ENCODE results near the gene PJA1. TPM values are rescaled to one million over a fixed set of nuclear protein-coding genes. Genes with fewer than 3 reads are reported as not detected.
A peak's percentile ranks its signal among the peaks of the same experiment; 100 is the strongest.

Gene PJA1
- total RNA-seq, 2 experiments from 2014 or later: 14.1 to 18.9 TPM

DNA sequence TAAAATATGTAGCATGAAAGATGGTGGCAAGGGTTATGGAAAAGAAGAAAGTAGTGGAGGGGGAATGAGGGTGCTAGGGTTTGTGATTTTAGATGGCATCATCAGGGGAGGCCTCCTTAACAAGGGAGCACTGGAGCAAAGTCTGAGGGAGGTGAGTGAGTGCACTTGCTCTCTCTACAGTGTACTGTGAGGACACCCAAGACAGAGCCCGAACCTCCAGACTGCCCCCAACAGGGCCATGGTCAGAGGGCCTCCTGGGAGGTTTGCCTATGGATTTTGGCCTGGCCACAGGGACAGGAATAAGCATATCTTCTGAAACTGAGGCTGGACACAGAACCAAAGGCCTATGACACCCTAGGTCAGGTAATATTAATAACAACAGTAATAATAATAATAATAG, 21.4 kb upstream of the PJA1 start:
- H3K27me3 Mint-ChIP-seq (ENCODE audit: low read depth): peaks cover 3% of the 10 kb centered on the region
- ATAC-seq: no peak
- H3K27ac Mint-ChIP-seq: no peak overlapping the region
- H3K36me3 Mint-ChIP-seq (ENCODE audit: low read depth): no peaks in the 10 kb centered on the region
- no peaks in the 10 kb centered on the region for H3K4me1 Mint-ChIP-seq (ENCODE audit: low read depth)
- ChIA-PET POLR2A (no interaction called here), CTCF (no interaction called here)
- no peak overlapping the region for H3K4me3 Mint-ChIP-seq
- no peak for DNase-seq
- H3K9me3 Mint-ChIP-seq (ENCODE audit: insufficient read depth): no peaks in the 10 kb centered on the region

DNA sequence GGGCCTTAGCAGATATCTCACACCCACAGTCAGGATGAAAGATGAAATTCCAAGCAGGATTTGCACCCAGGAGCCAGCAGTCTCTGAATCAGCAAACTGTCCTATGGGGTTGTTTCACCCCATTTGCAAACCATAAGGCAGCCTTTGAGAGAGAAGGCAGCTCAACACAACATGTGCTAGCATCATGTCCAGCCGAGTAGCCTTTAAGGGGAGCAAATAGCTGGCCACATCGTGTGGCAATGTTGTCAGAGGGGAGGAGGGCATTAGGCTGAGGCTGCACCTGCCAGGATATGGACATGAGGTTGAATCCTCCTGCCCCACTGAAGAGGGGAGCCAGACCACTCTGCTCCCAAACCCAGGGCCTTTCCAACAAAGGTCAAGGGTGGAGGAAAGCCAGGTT, 20.6 kb upstream of the PJA1 start:
- no peaks in the 10 kb centered on the region for H3K36me3 Mint-ChIP-seq (ENCODE audit: low read depth)
- CTCF ChIA-PET: no interaction called here
- DNase-seq: no peak

DNA sequence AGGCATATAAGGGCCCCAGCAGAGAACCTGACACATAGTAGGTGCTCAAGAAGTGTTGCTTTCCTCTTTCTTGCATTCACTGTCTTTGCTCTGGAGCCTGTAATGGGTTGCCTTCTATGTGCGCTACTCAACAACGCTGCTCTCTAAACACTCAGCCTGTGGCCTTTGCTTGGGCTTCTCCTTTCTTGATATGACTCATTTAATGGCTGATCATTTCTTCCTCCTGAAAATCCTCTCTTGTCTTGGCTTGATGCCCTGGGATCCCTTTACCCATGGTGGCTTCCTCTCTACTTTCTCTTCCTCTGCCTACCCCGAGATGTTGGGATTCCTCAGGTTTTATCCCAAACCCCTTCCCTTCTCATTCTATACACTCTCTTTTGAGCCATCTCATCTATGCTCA, 19.9 kb upstream of the PJA1 start:
- DNase-seq (no peak), ATAC-seq (no peak)
- Mint-ChIP-seq H3K4me1 (ENCODE audit: low read depth) (no peaks in the 10 kb centered on the region), H3K36me3 (ENCODE audit: low read depth) (no peaks in the 10 kb centered on the region), H3K4me3 (no peak overlapping the region), H3K27me3 (ENCODE audit: low read depth) (peaks cover 8% of the 10 kb centered on the region), H3K27ac (no peak overlapping the region), H3K9me3 (ENCODE audit: insufficient read depth) (no peaks in the 10 kb centered on the region)
- POLR2A ChIA-PET: no interaction called here
- CTCF ChIA-PET: no interaction called here

More for the DNA sequence above, 20.6 kb upstream of the PJA1 start:
- H3K9me3 Mint-ChIP-seq (ENCODE audit: insufficient read depth): no peaks in the 10 kb centered on the region
- no peak overlapping the region for H3K27ac Mint-ChIP-seq
- no peaks in the 10 kb centered on the region for H3K4me1 Mint-ChIP-seq (ENCODE audit: low read depth)
- ATAC-seq: no peak
- POLR2A ChIA-PET: no interaction called here
- H3K27me3 Mint-ChIP-seq (ENCODE audit: low read depth): peaks cover 5% of the 10 kb centered on the region
- H3K4me3 Mint-ChIP-seq: no peak overlapping the region

DNA sequence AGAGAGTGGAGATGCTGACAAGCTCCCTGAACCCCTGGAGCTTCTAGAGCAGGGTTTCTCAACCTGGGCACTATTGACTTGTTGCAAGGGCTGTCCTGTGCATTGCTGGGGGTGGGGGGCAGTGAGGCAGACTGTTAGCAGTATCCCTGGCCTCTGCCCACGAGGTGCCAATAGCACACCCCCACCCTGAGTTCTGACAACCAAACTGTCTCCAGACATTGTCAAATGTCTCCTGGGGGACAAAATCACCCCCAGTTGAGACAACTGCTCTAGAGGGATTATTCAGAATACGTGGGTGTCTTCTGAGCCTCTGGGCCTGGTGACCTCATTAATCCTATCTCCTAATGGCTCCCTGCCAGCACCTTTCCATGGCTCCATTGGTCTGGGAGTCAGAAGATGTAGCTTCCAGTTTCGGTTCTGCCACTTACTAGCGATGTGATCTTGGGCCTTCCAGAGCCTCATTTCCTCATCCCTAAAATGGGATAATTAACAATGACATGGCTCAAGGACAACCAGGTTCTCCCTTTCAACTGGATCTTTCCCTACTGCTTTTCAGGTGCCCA, 17.6 kb upstream of the PJA1 start:
- Mint-ChIP-seq H3K4me1 (ENCODE audit: low read depth) (no peaks in the 10 kb centered on the region), H3K27me3 (ENCODE audit: low read depth) (peaks cover 12% of the 10 kb centered on the region), H3K9me3 (ENCODE audit: insufficient read depth) (no peaks in the 10 kb centered on the region), H3K4me3 (no peak overlapping the region), H3K27ac (no peak overlapping the region), H3K36me3 (ENCODE audit: low read depth) (no peaks in the 10 kb centered on the region)
- no peak for DNase-seq
- no peak for ATAC-seq
- POLR2A ChIA-PET: no interaction called here
- CTCF ChIA-PET: no interaction called here

DNA sequence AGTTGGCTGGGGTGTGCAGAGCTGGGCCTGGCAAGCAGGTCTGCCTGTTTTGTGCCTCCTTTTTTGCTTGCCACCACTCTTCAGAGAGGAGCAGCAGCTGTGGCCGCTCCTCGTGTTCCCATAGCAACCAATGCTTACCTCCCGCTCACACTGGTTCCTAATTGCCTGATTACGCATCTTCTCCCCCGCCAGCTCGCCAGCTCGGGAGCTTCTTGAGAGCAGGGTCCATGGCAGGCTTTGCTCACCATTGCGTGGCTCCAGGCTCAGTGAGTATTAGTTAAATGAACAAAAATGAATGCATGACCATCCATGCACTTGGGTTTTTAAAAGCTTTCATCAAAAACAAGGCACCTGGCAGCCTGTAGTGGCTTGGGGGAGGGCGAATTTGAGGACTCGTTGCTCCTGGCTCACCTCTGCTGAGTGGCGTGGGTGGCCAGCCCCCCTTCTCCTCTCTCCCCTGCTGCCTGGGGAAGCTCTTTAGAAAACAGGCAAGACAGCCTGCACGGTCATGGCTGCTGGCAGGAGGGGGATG, 14.2 kb upstream of the PJA1 start:
- Mint-ChIP-seq H3K27ac (no peak overlapping the region), H3K4me1 (ENCODE audit: low read depth) (no peaks in the 10 kb centered on the region), H3K9me3 (ENCODE audit: insufficient read depth) (no peaks in the 10 kb centered on the region), H3K27me3 (ENCODE audit: low read depth) (peaks cover 12% of the 10 kb centered on the region), H3K36me3 (ENCODE audit: low read depth) (no peaks in the 10 kb centered on the region), H3K4me3 (no peak overlapping the region)
- POLR2A ChIA-PET: no interaction called here
- DNase-seq (no peak), ATAC-seq (no peak)
- CTCF ChIA-PET: no interaction called here

DNA sequence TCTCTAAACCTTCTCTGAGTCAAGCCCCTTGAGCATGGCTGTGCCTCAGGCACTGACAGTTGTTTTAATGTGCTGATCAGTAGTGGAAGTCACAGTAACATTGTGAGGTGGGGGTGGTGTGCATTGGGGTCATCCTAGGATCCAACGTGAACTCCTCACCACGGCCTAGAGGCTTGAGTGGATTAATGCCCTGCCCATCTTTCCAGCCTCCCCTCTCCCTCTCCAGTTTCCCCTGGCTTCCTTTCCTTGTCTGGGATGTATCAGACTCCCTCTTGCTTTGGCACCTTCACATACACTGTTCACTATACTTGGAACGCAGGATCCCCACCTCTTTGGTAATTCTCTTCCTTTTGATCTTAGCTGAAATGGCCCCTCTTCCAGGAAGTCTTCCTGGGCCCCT, 13.3 kb upstream of the PJA1 start:
- CTCF ChIA-PET: no interaction called here
- no peak overlapping the region for H3K4me3 Mint-ChIP-seq
- POLR2A ChIA-PET: no interaction called here
- H3K9me3 Mint-ChIP-seq (ENCODE audit: insufficient read depth): no peaks in the 10 kb centered on the region
- ATAC-seq (no peak), DNase-seq (no peak)
- no peaks in the 10 kb centered on the region for H3K36me3 Mint-ChIP-seq (ENCODE audit: low read depth)
- peaks cover 12% of the 10 kb centered on the region for H3K27me3 Mint-ChIP-seq (ENCODE audit: low read depth)
- no peaks in the 10 kb centered on the region for H3K4me1 Mint-ChIP-seq (ENCODE audit: low read depth)
- H3K27ac Mint-ChIP-seq: no peak overlapping the region

DNA sequence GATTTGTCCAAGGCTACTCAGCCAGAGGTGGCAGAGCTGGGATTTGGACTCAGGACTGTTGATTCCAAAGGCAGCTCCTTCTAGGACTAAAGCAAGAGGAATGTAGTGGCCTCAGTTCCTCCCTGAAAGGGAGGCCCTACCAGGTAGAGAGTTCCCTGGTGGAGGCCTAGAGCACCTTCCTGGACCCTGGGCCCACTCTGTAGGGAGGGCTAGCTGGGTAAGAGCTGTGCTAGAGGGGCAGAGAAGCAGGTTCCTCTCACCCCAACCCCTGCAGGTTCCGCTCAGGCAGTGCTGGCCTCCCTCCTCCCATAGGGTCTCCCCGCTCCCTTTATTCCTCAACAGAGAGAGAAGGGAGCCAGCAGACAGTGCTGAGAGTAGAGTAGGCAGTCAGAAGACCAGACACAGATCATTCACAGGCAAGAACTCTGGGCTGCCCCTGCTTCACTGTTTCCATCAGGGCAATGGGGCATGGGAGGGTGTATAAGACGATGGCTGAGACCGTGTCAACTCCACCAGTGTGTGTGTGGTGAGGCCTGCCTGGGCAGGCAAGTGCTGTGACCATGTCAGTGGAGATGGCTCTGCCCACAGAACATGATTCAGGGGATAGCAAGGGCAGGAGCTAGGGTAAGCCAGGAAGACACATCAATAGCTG, 12.4 kb upstream of the PJA1 start:
- Mint-ChIP-seq H3K27ac (no peak overlapping the region), H3K4me3 (no peak overlapping the region), H3K9me3 (ENCODE audit: insufficient read depth) (no peaks in the 10 kb centered on the region), H3K36me3 (ENCODE audit: low read depth) (no peaks in the 10 kb centered on the region), H3K27me3 (ENCODE audit: low read depth) (peaks cover 9% of the 10 kb centered on the region), H3K4me1 (ENCODE audit: low read depth) (no peaks in the 10 kb centered on the region)
- ATAC-seq (no peak), DNase-seq (no peak)
- CTCF ChIA-PET: no interaction called here
- POLR2A ChIA-PET: no interaction called here

DNA sequence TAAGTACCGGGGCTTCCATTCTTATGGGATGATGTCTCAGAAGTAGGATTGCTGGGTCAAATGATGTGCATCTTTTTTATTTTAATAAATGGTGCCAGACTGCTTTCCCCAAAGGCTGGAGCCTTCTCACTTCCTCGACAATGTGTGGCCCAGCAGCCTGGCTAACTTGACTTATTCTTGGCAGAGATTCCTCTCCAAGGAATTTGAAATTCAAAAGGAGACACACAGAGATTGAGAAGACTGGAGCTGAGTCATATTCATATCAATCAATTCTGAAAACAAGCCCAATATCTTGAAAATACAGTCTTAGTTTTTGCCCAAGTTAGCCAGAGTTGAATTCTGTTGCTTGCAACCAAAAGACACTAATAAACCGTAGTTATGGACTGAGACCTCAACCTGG, 10.8 kb upstream of the PJA1 start:
- H3K9me3 Mint-ChIP-seq (ENCODE audit: insufficient read depth): no peaks in the 10 kb centered on the region
- H3K27me3 Mint-ChIP-seq (ENCODE audit: low read depth): peaks cover 6% of the 10 kb centered on the region
- POLR2A ChIA-PET: no interaction called here
- DNase-seq: no peak
- no peaks in the 10 kb centered on the region for H3K36me3 Mint-ChIP-seq (ENCODE audit: low read depth)
- H3K27ac Mint-ChIP-seq: no peak overlapping the region
- CTCF ChIA-PET: no interaction called here
- no peak overlapping the region for H3K4me3 Mint-ChIP-seq
- no peaks in the 10 kb centered on the region for H3K4me1 Mint-ChIP-seq (ENCODE audit: low read depth)
- no peak for ATAC-seq

DNA sequence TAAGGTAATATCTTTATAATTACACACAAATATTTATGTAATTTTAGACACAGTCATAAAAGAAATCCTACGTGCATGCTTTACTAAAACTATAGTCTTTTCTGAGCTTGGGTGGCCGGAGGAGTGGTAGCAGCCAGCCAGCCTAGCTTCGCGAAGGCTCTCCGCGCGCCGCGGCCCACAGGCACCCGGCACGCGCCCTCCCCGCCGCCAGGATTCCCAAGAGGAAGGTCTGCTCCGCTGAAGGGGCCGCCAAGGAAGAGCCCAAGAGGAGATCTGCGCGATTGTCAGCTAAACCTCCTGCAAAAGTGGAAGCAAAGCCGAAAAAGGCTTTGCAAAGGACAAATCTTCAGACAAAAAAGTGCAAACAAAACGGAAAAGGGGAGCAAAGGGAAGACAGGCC, 8.7 kb upstream of the PJA1 start:
- Mint-ChIP-seq H3K4me1 (ENCODE audit: low read depth) (no peaks in the 10 kb centered on the region), H3K27me3 (ENCODE audit: low read depth) (peaks cover 2% of the 10 kb centered on the region), H3K36me3 (ENCODE audit: low read depth) (no peaks in the 10 kb centered on the region), H3K27ac (no peak overlapping the region), H3K9me3 (ENCODE audit: insufficient read depth) (no peaks in the 10 kb centered on the region), H3K4me3 (no peak overlapping the region)
- ATAC-seq (no peak), DNase-seq (no peak)
- ChIA-PET CTCF (no interaction called here), POLR2A (interaction anchor here (0.6 kb wide), 1 partner anchor 967 kb away, joined by 4 read pairs; no protein-coding TSS in a partner anchor)

DNA sequence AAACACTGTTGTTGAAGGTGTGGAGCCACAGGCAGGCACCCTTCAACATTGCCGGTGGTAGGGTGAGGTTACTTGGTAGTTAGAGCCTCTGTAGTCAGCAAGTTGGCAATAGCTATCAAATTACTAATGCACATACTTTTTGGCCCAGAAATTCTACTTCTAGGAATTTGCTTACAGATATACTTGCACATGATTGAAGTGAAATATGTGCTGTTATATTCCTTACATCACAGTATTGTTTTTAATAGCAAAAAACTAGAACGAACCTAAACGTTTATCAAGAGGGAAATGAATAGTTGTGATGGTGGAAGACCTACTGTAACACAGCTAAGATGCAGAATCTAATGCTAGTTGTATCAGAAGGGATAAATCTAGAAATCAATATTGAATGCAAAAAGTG, 7.7 kb upstream of the PJA1 start:
- POLR2A ChIA-PET: no interaction called here
- Mint-ChIP-seq H3K4me1 (ENCODE audit: low read depth) (no peaks in the 10 kb centered on the region), H3K4me3 (no peak overlapping the region)

DNA sequence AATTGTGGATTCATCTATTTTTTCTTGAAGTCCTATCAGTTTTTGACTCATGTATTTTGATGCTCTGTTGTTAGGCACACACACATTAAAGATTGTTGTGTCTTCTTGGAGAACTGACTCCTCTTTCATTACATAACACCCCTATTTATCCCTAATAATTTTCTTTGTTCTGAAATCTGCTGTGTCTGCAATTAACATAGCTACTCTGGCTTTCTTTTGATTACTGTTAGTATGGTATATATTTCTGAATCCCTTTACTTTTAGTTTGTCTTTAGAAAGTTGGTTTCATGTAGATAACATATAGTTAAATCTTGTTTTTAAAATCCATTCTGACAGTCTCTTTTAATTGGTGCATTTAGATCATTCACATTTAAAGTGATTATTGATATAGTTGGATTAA, 5.1 kb upstream of the PJA1 start:
- POLR2A ChIA-PET: no interaction called here
- no peak for DNase-seq
- CTCF ChIA-PET: interaction anchor here (1.4 kb wide), 1 partner anchor 52 kb away, joined by 3 read pairs; no protein-coding TSS in a partner anchor
- peaks cover 2% of the 10 kb centered on the region for H3K27me3 Mint-ChIP-seq (ENCODE audit: low read depth)
- no peak for ATAC-seq
- H3K4me3 Mint-ChIP-seq: no peak overlapping the region
- H3K9me3 Mint-ChIP-seq (ENCODE audit: insufficient read depth): no peaks in the 10 kb centered on the region
- H3K27ac Mint-ChIP-seq: no peak overlapping the region
- peaks cover 1% of the 10 kb centered on the region for H3K4me1 Mint-ChIP-seq (ENCODE audit: low read depth)
- H3K36me3 Mint-ChIP-seq (ENCODE audit: low read depth): no peaks in the 10 kb centered on the region

More for the DNA sequence above, 7.7 kb upstream of the PJA1 start:
- Mint-ChIP-seq H3K27me3 (ENCODE audit: low read depth) (peaks cover 2% of the 10 kb centered on the region), H3K27ac (no peak overlapping the region), H3K36me3 (ENCODE audit: low read depth) (no peaks in the 10 kb centered on the region), H3K9me3 (ENCODE audit: insufficient read depth) (no peaks in the 10 kb centered on the region)
- CTCF ChIA-PET: no interaction called here
- ATAC-seq (no peak), DNase-seq (no peak)

DNA sequence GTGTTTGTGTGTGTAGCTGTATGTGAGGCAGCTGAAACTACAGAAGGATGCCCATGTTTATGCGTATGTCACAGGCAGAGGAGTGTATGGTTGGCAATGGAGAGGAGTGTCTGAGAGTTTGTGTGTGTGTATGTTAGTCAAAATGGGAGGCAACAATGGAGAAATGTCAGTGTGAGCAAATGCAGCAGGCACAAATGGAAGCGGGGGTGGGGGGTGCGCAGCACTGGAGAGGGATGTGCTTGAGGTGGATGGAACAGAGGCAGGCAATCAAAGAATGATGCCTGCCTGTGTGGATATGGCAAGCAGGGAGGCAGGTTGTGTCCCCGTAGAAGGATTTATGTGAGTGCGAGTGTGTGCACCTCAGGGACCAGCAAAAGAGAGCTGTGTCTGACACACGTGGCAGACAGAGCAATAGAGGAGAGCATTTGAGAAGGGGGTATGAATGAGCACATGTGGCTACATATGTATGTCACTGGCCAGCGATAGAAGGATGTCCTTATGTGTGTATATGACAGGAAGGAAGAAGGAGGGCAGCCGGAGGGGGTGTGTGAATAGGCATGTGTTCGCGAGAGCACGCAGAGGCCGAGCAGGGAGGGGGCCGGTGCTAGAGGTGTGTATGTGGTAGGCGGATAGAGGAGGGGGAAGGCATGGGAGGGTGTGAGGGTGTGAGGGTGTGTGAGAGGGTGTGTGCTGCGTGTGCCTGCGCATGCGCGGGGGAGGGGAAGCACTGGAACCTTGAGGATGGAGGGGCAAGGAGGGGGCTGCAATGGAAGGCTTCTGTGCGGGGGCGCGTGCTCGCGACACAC, 1.1 kb downstream of the PJA1 start:
- ATAC-seq (peak; percentile 80), DNase-seq (peak; percentile 78)
- H3K9me3 Mint-ChIP-seq (ENCODE audit: insufficient read depth): no peaks in the 10 kb centered on the region
- peak overlapping the region; percentile 87 for H3K27ac Mint-ChIP-seq
- H3K4me3 Mint-ChIP-seq: peak overlapping the region; percentile 73
- H3K27me3 Mint-ChIP-seq (ENCODE audit: low read depth): peaks cover 1% of the 10 kb centered on the region
- peaks cover 15% of the 10 kb centered on the region for H3K36me3 Mint-ChIP-seq (ENCODE audit: low read depth)
- ChIA-PET POLR2A (no interaction called here), CTCF (no interaction called here)
- H3K4me1 Mint-ChIP-seq (ENCODE audit: low read depth): peaks cover 31% of the 10 kb centered on the region

Data from activated CD8-positive, alpha-beta T cell treated with anti-CD3 and anti-CD28 coated beads, Interleukin-2, amount 10 ng/mL, durations not matched to agents 7 days and 5 days (primary cell).